Measurements from ENCODE around the gene HAGHL. TPM values are rescaled to one million over a fixed set of nuclear protein-coding genes. Genes with fewer than 3 reads are reported as not detected.

The HAGHL gene
- total RNA-seq, 2 donors from 2014 or later, result 9.8 to 12.5 TPM

DNA sequence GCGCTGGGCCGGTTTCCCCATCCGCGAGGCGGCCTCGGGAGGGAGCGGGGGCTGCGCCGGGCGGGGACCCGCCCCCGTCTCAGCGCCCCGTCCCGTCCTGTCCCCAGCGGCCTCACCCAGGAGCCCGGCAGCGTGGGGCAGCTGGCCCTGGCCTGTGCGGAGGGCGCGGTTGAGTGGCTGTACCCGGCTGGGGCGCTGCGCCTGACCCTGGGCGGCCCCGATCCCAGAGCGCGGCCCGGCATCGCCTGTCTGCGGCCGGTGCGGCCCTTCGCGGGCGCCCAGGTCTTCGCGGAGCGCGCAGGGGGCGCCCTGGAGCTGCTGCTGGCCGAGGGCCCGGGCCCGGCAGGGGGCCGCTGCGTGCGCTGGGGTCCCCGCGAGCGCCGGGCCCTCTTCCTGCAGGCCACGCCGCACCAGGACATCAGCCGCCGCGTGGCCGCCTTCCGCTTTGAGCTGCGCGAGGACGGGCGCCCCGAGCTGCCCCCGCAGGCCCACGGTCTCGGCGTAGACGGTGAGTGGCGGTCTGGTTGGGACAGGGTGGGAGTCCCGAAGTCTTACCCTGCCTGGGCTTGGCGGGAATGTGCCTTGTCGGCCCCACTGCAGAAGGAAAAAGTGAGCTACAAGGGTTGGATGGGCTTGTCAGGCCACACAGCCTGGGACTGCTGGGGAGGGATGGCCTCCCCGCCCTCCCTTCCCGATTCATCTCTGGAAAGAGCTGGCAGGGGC lies 11.3 kb upstream of the HAGHL start:
- Mint-ChIP-seq H3K36me3 (ENCODE audit: low read depth) (no peaks in the 10 kb centered on the region), H3K27ac (no peak overlapping the region), H3K4me3 (peak overlapping the region; percentile 50), H3K4me1 (peaks cover 19% of the 10 kb centered on the region), H3K27me3 (peaks cover 6% of the 10 kb centered on the region)
- no peak for DNase-seq
- H3K9me3 ChIP-seq (ENCODE audit: control insufficient read depth, low read length, poor library complexity, severe bottlenecking), result no peaks in the 10 kb centered on the region
- peak; percentile 9 for ATAC-seq

DNA sequence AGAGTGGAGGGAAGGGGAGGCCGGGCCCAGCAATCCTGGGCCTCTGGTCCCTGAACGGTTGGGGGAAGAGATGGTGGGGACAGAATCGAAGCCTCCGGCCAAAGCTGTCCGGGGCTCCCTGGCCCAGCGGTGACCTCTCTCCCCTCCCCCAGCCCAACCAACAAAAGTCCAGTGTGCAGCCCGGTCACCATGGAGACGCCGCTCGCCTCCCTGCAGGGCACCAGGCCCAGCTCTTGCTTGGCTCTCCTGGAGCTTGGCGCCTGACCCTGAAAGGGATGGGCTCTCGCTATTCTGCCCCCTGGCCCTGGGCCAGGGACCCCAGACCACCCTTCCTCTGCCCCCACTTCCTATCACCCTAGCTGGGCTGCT lies 10.7 kb upstream of the HAGHL start:
- no peak overlapping the region for H3K27ac Mint-ChIP-seq
- H3K36me3 Mint-ChIP-seq (ENCODE audit: low read depth), result no peaks in the 10 kb centered on the region
- ATAC-seq (no peak), DNase-seq (no peak)
- peaks cover 6% of the 10 kb centered on the region for H3K27me3 Mint-ChIP-seq
- H3K9me3 ChIP-seq (ENCODE audit: control insufficient read depth, low read length, poor library complexity, severe bottlenecking), result no peaks in the 10 kb centered on the region
- H3K4me3 Mint-ChIP-seq, result peak overlapping the region; percentile 50
- peaks cover 19% of the 10 kb centered on the region for H3K4me1 Mint-ChIP-seq

DNA sequence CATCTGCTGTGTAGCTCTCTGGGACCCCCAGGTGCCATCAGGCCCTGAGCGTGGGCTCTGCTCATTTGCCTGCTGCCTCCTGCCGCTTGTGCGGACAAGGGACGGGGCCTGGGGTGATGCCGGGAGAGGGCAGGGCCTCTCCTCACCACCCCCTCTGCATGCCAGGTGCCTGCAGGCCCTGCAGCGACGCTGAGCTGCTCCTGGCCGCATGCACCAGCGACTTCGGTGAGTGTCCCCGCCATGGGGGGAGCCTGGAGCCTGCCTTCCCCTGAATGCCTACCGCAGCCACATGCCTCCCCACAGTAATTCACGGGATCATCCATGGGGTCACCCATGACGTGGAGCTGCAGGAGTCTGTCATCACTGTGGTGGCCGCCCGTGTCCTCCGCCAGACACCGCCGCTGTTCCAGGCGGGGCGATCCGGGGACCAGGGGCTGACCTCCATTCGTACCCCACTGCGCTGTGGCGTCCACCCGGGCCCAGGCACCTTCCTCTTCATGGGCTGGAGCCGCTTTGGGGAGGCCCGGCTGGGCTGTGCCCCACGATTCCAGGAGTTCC lies 10.1 kb upstream of the HAGHL start:
- DNase-seq, result no peak
- peaks cover 19% of the 10 kb centered on the region for H3K4me1 Mint-ChIP-seq
- H3K36me3 Mint-ChIP-seq (ENCODE audit: low read depth), result no peaks in the 10 kb centered on the region
- H3K9me3 ChIP-seq (ENCODE audit: control insufficient read depth, low read length, poor library complexity, severe bottlenecking), result no peaks in the 10 kb centered on the region
- peaks cover 6% of the 10 kb centered on the region for H3K27me3 Mint-ChIP-seq
- no peak overlapping the region for H3K27ac Mint-ChIP-seq
- peak overlapping the region; percentile 3 for H3K4me3 Mint-ChIP-seq
- ATAC-seq, result no peak

DNA sequence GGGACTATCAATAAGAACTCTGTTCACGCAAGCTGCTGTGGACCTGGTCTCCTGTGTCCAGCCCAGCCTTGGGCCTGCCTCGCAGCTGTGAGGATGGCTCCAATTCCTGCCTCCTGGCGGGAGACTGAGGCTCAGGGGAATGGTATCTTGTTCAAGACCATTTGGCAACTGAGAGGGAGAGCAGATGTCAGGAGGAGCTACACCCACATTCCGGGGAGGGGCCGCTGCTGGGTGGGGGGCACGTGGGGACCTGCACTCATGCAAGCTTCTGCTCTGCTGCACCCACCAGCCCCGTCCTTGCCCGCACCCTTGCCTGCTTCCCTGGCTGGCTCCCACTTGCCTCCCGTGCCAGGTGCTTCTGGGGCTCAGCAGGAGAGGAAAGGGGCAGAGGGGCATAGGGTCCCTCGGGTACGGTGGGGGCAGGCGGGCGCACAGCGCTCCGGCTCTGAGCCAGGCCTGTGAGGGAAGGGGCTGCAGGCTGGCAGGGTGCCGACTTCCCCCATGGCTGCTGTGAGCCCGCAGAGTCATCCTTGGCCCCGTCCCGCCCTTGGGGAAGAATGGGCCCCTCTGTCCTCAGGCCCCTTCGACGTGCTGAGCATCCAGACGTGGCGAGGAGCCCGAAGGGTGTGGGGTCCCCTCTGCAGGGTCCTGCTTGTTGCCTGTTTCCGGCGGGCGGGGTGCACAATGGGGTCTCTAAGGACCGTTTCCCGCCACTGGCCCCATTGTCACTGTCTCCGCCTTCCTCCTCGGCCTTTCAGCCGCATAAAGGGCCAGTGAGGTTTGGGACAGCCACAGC lies 9.3 kb upstream of the HAGHL start:
- Mint-ChIP-seq H3K36me3 (ENCODE audit: low read depth) (no peaks in the 10 kb centered on the region), H3K4me3 (no peak overlapping the region), H3K27ac (no peak overlapping the region), H3K4me1 (peaks cover 17% of the 10 kb centered on the region), H3K27me3 (peaks cover 6% of the 10 kb centered on the region)
- no peak for DNase-seq
- H3K9me3 ChIP-seq (ENCODE audit: control insufficient read depth, low read length, poor library complexity, severe bottlenecking), result no peaks in the 10 kb centered on the region
- ATAC-seq, result no peak

DNA sequence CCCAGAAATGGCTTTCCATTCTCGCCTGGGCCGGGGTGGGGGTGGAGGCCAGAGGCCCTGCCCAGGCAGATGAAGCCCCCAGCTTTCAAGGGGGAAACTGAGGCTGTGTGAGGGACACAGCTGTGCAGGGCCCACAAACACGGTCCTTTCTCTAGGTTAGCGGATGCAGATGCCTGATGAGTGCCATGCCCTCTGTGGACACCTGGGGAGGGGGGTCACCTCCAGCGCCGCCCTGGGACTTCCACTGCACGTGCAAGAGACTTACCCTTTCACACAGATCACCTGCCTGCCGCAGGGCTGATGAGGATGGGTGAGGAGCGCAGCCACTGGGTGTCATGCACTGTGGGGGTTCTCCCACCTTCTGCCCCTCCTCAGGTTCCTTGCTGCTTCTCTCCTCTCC lies 8.5 kb upstream of the HAGHL start:
- H3K27me3 Mint-ChIP-seq, result peaks cover 6% of the 10 kb centered on the region
- no peak overlapping the region for H3K4me3 Mint-ChIP-seq
- H3K27ac Mint-ChIP-seq, result no peak overlapping the region
- no peaks in the 10 kb centered on the region for H3K9me3 ChIP-seq (ENCODE audit: control insufficient read depth, low read length, poor library complexity, severe bottlenecking)
- H3K4me1 Mint-ChIP-seq, result peaks cover 16% of the 10 kb centered on the region
- H3K36me3 Mint-ChIP-seq (ENCODE audit: low read depth), result no peaks in the 10 kb centered on the region
- DNase-seq (no peak), ATAC-seq (no peak)

DNA sequence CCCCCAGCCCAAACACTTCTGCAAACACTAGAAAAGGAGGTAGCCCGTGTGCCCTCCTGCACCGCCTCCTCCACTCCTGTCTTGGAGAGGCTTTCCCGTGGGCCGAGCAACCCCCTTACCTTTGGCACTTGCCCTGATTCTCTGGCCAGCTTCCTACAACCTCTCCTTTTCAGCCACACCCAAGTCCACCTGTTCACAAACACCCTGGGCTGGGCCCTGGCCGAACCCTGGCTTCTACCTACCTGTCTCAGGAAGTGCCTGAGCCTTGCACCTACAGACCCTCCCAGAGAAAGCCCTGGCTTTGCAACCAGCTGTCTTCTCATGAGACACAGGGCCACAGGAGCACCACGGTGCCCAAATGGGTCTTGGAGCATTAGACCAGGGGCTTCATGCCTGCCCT lies 8.0 kb upstream of the HAGHL start:
- H3K4me3 Mint-ChIP-seq, result no peak overlapping the region
- peaks cover 16% of the 10 kb centered on the region for H3K4me1 Mint-ChIP-seq
- no peak overlapping the region for H3K27ac Mint-ChIP-seq
- no peaks in the 10 kb centered on the region for H3K9me3 ChIP-seq (ENCODE audit: control insufficient read depth, low read length, poor library complexity, severe bottlenecking)
- DNase-seq (no peak), ATAC-seq (no peak)
- H3K27me3 Mint-ChIP-seq, result peaks cover 6% of the 10 kb centered on the region
- H3K36me3 Mint-ChIP-seq (ENCODE audit: low read depth), result no peaks in the 10 kb centered on the region

DNA sequence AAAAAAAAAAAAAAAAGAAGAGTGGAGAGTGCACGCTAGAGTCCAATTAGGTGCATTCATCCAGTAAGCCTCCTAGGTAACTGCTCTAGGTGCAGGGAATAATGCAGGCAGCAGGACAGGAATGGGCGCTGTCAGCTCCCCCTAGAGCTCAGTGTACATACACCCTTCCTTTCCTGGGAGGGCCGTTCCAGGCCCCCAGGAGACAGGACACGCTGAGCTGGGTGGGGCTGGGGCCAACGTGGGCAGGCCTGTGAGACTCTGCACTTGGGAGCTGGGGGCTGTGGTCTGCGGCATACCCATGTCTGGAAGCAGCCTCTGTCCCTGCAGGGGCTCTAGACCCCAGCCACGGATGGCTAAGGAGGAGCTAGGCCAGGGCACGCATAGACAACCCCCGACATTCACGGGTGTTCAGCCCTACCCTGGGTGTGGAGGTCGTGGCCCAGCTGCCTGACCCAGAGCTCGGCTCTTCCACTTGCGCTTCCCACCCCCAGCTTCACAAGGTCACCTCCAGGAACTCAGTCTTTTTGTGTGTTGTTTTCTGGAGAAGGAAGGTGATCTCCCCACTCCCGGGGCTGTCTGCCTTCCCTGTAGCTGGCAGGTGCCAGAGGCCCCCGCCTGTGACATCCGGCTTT lies 7.0 kb upstream of the HAGHL start:
- H3K4me3 Mint-ChIP-seq, result peak overlapping the region; percentile 83
- no peaks in the 10 kb centered on the region for H3K36me3 Mint-ChIP-seq (ENCODE audit: low read depth)
- H3K4me1 Mint-ChIP-seq, result peaks cover 14% of the 10 kb centered on the region
- no peak overlapping the region for H3K27ac Mint-ChIP-seq
- peaks cover 6% of the 10 kb centered on the region for H3K27me3 Mint-ChIP-seq
- H3K9me3 ChIP-seq (ENCODE audit: control insufficient read depth, low read length, poor library complexity, severe bottlenecking), result no peaks in the 10 kb centered on the region
- ATAC-seq (no peak), DNase-seq (no peak)

DNA sequence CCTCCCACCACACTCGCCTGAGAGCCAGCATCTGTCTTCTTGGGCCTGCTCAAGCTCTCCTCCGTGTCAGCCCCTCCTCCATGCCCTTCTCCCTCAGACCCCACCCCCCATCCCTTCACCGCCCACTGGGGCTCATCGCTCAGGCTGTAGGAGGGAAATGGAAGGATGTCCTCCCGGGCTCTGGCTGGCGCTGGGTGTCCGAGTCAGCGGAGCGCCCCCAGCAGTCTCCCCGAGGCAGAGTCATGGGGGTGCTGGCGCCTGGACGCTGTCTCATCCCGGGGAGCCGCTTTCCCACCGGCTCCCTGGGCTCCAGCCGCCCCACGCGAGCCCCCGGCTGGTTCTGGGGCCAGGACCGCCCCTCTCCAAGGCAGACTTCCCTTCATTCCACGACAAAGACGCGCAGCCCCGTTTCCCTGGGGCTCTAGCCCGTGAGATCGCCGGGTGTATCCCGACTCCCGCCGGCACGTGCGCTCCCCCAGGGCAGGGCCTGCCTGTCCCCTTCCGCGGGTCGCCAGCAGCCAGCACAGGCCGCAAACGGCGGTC lies 6.4 kb upstream of the HAGHL start:
- no peak overlapping the region for H3K27ac Mint-ChIP-seq

DNA sequence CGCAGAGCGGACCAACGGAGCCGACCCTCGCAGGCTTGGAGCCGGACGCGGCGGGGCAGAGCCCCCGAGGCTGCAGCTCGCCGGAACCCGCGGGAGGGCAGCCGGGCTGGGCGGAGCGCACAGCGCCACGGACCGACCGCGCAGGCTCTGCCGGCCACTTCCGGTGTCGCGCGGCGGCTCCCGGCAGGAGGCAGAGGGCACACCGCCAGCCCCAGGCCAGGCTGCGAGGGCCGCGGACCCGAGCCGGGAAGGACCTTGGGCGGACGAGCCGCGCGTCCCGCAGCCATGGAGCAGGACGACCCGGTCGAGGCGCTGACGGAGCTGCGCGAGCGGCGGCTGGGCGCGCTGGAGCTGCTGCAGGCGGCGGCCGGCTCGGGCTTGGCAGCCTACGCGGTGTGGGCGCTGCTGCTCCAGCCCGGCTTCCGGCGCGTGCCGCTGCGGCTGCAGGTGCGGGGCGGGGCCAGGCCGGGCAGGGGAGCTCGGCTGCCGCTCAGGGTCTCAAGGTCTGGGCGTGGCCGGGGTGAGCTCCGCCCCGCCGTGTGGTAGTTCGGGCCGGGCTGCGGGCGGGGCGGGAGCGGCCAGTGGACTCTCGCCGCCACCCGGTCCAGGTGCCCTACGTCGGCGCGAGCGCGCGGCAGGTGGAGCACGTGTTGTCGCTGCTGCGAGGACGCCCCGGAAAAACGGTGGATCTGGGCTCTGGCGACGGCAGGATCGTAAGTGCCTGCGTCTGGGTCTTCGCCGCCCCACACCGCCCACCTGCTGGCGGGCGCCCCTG lies 5.7 kb upstream of the HAGHL start, which contains the start of gene ANTKMT:
Gene ANTKMT, plus strand, starts transcription at position 157 of the 775 bp plus-strand sequence. Its CDS starts 129 bp downstream, at position 286.
- Mint-ChIP-seq H3K27ac (no peak within 1 kb of the TSS), H3K4me3 (peak within 1 kb of the TSS; percentile 83), H3K4me1 (peaks cover 11% of the 10 kb centered on the region), H3K36me3 (ENCODE audit: low read depth) (no peaks in the 10 kb centered on the region), H3K27me3 (peaks cover 5% of the 10 kb centered on the region)
- ATAC-seq (peak; percentile 81), DNase-seq (peak; percentile 56 to 62 (median 58))
- H3K9me3 ChIP-seq (ENCODE audit: control insufficient read depth, low read length, poor library complexity, severe bottlenecking), result no peaks in the 10 kb centered on the region

More for the DNA sequence above, 6.4 kb upstream of the HAGHL start:
- DNase-seq, result no peak
- Mint-ChIP-seq H3K4me3 (peak overlapping the region; percentile 83), H3K36me3 (ENCODE audit: low read depth) (no peaks in the 10 kb centered on the region), H3K27me3 (peaks cover 6% of the 10 kb centered on the region), H3K4me1 (peaks cover 14% of the 10 kb centered on the region)
- ATAC-seq, result peak; percentile 11
- H3K9me3 ChIP-seq (ENCODE audit: control insufficient read depth, low read length, poor library complexity, severe bottlenecking), result no peaks in the 10 kb centered on the region

DNA sequence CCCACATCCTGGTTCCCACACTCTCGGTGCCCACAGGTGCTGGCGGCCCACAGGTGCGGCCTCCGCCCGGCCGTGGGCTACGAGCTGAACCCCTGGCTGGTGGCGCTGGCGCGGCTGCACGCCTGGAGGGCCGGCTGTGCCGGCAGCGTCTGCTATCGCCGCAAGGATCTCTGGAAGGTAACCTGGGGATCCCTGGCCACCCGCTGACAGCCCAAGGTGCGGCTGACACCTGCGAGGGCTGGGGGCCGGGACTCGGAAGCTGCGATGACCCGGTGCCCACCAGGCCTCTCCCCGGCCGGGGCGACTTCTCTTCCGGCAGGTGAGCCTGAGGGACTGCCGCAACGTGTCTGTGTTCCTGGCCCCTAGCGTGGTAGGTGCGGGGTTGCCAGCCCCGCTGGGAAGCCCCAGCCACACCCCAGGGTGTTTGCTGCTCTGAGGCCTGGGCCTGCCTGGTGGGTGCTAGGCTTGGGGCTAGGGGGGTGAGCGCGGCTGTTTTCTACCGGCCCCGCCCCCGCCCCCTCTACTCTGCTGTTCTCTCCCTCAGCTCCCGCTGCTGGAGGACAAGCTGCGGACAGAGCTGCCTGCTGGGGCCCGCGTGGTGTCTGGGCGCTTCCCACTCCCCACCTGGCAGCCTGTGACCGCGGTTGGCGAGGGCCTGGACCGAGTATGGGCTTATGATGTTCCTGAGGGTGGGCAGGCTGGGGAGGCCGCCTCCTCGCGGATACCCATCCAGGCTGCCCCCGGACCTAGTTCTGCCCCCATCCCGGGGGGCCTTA lies 5.0 kb upstream of the HAGHL start:
- Mint-ChIP-seq H3K4me3 (peak overlapping the region; percentile 67), H3K27me3 (no peaks in the 10 kb centered on the region), H3K27ac (no peak overlapping the region), H3K4me1 (peaks cover 8% of the 10 kb centered on the region), H3K36me3 (ENCODE audit: low read depth) (no peaks in the 10 kb centered on the region)
- ATAC-seq (no peak), DNase-seq (no peak)
- H3K9me3 ChIP-seq (ENCODE audit: control insufficient read depth, low read length, poor library complexity, severe bottlenecking), result no peaks in the 10 kb centered on the region

DNA sequence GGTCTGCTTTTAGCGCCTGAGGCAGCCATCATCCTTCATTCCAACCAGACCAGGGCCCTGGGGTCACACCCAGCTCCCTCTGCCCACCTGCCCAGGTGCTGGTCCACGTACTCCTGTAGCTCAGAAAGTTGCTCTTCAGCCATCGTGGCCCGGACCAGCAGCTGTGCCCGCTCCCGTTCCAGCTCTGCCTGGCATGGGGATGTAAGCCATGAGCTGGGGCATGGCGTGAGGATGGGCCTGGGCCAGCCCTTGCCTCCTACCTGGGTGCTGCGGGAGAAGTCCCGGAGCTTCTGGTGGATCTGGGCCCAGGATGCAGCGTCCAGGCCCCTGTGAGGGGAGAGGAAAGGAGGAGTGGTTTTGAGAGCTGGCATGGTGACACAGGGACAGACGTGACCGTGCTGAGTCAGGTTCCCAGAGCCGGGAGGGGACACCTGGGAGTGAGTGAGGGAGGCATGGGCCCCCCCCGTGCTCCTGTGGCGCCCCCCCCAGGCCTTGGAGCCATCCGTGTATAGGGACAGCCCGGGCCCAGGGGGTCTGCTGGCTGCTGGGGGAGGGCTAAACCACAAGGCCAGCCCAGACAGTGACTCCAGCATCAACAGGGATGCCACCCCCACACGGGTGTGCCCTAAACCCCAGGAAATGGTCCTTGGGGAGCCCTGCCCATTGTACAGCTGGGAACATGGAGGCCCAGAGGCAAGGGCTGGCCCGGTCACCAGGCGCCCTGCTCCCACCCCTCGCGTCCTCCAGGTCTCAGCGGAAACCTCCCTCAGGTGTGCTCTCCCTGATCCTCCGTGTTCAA lies 3.9 kb upstream of the HAGHL start:
- H3K36me3 Mint-ChIP-seq (ENCODE audit: low read depth), result no peaks in the 10 kb centered on the region
- no peaks in the 10 kb centered on the region for H3K27me3 Mint-ChIP-seq
- peak overlapping the region; percentile 70 for H3K4me3 Mint-ChIP-seq
- no peak overlapping the region for H3K27ac Mint-ChIP-seq
- no peaks in the 10 kb centered on the region for H3K9me3 ChIP-seq (ENCODE audit: control insufficient read depth, low read length, poor library complexity, severe bottlenecking)
- ATAC-seq, result no peak
- no peak for DNase-seq
- H3K4me1 Mint-ChIP-seq, result peaks cover 8% of the 10 kb centered on the region

All from T-helper 17 cell (primary cell).